Liver (tissue), 3 donors: ENCODE measurements around the gene CAVIN1.

Experiments
- HNF4G ChIP-seq: IDR thresholded peaks from 2 replicates; pipeline ENCODE4 v1.6.1; 2016; ENCODE audit warnings: antibody characterized with exemption
- JUND ChIP-seq, 2 donors: IDR thresholded peaks; 2 replicates each; pipeline ENCODE4 v1.6.1; 2016; ENCODE audit warnings: antibody characterized with exemption in 2 of 2
- RXRA ChIP-seq, 2 donors: IDR thresholded peaks; 2 replicates each; pipeline ENCODE4 v1.6.1; 2017 to 2018; ENCODE audit warnings: antibody characterized with exemption in 2 of 2, mild to moderate bottlenecking in 1 of 2
- SP1 ChIP-seq: IDR thresholded peaks from 2 replicates; pipeline ENCODE4 v1.6.1; 2018; ENCODE audit warnings: antibody characterized with exemption, mild to moderate bottlenecking
- TAF1 ChIP-seq: conservative IDR thresholded peaks from 2 replicates; pipeline ENCODE4 v1.6.1; 2016; ENCODE audit warnings: antibody characterized with exemption, mild to moderate bottlenecking
- YY1 ChIP-seq: IDR thresholded peaks from 2 replicates; pipeline ENCODE4 v1.6.1; 2016; ENCODE audit warnings: antibody characterized with exemption, mild to moderate bottlenecking
- TF ChIP-seq, protein P1 (sequence below): fragments of 150-350 bp; IDR thresholded peaks from 2 replicates; pipeline ENCODE4 v1.5.1; 2017; ENCODE audit warnings: improper control_type of control experiment, low read depth, low read length; ENCODE audit not compliant: missing input control
- TF ChIP-seq, protein P2 (sequence below): IDR thresholded peaks from 2 replicates; pipeline ENCODE4 v1.6.1; 2016; ENCODE audit warnings: antibody characterized with exemption, mild to moderate bottlenecking
- TF ChIP-seq, protein P3 (sequence below): IDR thresholded peaks from 2 replicates; pipeline ENCODE4 v1.6.1; 2016; ENCODE audit warnings: antibody characterized with exemption
- donor health status: healthy.
- donor health status: healthy.

DNA sequence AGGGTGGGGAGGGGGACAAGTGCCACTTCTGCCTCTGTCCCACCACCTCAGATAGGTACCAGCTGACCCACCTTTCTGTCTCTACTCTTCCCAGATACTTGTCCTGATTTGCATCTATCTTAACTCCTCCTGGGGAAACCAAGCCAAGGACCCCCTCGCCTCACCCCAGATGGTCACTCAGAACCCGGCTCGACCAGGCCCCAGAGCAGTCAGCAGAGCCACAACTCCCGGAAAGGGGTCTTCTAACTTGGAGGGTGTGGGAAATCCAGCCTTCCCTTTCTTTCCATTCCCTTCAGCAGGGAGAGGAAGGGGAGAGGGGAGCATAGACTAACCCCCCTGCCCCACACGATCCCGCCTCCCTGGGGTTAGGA lies 1.9 kb downstream of the CAVIN1 start:
- TF ChIP-seq, protein P1, sequence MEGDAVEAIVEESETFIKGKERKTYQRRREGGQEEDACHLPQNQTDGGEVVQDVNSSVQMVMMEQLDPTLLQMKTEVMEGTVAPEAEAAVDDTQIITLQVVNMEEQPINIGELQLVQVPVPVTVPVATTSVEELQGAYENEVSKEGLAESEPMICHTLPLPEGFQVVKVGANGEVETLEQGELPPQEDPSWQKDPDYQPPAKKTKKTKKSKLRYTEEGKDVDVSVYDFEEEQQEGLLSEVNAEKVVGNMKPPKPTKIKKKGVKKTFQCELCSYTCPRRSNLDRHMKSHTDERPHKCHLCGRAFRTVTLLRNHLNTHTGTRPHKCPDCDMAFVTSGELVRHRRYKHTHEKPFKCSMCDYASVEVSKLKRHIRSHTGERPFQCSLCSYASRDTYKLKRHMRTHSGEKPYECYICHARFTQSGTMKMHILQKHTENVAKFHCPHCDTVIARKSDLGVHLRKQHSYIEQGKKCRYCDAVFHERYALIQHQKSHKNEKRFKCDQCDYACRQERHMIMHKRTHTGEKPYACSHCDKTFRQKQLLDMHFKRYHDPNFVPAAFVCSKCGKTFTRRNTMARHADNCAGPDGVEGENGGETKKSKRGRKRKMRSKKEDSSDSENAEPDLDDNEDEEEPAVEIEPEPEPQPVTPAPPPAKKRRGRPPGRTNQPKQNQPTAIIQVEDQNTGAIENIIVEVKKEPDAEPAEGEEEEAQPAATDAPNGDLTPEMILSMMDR: no peak
- no peak for TF ChIP-seq TAF1
- TF ChIP-seq, protein P2, sequence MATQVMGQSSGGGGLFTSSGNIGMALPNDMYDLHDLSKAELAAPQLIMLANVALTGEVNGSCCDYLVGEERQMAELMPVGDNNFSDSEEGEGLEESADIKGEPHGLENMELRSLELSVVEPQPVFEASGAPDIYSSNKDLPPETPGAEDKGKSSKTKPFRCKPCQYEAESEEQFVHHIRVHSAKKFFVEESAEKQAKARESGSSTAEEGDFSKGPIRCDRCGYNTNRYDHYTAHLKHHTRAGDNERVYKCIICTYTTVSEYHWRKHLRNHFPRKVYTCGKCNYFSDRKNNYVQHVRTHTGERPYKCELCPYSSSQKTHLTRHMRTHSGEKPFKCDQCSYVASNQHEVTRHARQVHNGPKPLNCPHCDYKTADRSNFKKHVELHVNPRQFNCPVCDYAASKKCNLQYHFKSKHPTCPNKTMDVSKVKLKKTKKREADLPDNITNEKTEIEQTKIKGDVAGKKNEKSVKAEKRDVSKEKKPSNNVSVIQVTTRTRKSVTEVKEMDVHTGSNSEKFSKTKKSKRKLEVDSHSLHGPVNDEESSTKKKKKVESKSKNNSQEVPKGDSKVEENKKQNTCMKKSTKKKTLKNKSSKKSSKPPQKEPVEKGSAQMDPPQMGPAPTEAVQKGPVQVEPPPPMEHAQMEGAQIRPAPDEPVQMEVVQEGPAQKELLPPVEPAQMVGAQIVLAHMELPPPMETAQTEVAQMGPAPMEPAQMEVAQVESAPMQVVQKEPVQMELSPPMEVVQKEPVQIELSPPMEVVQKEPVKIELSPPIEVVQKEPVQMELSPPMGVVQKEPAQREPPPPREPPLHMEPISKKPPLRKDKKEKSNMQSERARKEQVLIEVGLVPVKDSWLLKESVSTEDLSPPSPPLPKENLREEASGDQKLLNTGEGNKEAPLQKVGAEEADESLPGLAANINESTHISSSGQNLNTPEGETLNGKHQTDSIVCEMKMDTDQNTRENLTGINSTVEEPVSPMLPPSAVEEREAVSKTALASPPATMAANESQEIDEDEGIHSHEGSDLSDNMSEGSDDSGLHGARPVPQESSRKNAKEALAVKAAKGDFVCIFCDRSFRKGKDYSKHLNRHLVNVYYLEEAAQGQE: no peak
- no peak for TF ChIP-seq RXRA (IDR thresholded peaks at IDR 0.05)
- no peak for TF ChIP-seq JUND (IDR thresholded peaks at IDR 0.05)
- no peak for TF ChIP-seq SP1
- TF ChIP-seq, protein P3, sequence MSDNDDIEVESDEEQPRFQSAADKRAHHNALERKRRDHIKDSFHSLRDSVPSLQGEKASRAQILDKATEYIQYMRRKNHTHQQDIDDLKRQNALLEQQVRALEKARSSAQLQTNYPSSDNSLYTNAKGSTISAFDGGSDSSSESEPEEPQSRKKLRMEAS: no peak
- TF ChIP-seq HNF4G: no peak
- no peak for TF ChIP-seq YY1
